Liver (tissue), 3 donors: Measurements from ENCODE around the gene CACNA1C.

Experiments
- TF ChIP-seq, protein P1 (sequence below): IDR thresholded peaks from 2 replicates; pipeline ENCODE4 v1.6.1; 2016; ENCODE audit warnings: antibody characterized with exemption, mild to moderate bottlenecking
- TF ChIP-seq, protein P2 (sequence below): fragments of 150-350 bp; IDR thresholded peaks from 2 replicates; pipeline ENCODE4 v1.5.1; 2017; ENCODE audit warnings: improper control_type of control experiment, low read depth, low read length; ENCODE audit not compliant: missing input control
- TF ChIP-seq, protein P3 (sequence below): IDR thresholded peaks from 2 replicates; pipeline ENCODE4 v1.6.1; 2016; ENCODE audit warnings: antibody characterized with exemption
- donor health status: healthy.
- donor health status: healthy.

DNA sequence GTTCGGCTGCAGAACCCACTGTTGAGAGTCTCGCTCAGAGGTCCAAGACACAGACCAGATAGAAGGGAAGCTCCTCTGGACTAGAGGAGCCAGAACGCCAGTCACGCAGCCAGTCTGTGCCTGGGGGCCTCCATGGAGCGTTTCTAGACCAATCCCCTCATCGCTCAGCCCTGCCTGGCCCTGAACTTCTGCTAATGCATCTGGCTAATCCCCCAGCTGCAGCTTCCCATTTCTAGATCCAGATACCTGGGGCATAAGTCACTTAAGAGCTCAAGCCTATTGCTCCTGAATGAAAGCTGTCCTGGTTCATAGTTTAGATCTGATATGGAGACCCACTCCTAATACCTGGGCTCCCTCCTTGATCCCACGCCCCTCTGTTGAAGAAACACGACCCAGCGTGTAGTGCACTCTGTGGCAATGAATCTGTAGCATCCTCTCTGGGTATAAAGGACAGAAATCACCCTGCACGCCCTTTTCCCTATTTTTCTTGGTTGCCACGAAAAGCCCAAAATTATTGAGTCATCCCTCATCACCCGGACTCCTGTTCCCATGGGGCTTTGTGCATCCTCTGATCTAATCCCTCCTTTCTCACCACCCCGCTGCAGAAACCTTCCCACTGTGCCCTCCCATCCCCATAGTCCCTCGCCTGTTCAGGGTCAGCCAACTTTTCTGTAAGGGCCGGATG, 400.4 kb downstream of the CACNA1C start:
- TF ChIP-seq, protein P1, sequence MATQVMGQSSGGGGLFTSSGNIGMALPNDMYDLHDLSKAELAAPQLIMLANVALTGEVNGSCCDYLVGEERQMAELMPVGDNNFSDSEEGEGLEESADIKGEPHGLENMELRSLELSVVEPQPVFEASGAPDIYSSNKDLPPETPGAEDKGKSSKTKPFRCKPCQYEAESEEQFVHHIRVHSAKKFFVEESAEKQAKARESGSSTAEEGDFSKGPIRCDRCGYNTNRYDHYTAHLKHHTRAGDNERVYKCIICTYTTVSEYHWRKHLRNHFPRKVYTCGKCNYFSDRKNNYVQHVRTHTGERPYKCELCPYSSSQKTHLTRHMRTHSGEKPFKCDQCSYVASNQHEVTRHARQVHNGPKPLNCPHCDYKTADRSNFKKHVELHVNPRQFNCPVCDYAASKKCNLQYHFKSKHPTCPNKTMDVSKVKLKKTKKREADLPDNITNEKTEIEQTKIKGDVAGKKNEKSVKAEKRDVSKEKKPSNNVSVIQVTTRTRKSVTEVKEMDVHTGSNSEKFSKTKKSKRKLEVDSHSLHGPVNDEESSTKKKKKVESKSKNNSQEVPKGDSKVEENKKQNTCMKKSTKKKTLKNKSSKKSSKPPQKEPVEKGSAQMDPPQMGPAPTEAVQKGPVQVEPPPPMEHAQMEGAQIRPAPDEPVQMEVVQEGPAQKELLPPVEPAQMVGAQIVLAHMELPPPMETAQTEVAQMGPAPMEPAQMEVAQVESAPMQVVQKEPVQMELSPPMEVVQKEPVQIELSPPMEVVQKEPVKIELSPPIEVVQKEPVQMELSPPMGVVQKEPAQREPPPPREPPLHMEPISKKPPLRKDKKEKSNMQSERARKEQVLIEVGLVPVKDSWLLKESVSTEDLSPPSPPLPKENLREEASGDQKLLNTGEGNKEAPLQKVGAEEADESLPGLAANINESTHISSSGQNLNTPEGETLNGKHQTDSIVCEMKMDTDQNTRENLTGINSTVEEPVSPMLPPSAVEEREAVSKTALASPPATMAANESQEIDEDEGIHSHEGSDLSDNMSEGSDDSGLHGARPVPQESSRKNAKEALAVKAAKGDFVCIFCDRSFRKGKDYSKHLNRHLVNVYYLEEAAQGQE: no peak
- TF ChIP-seq, protein P2, sequence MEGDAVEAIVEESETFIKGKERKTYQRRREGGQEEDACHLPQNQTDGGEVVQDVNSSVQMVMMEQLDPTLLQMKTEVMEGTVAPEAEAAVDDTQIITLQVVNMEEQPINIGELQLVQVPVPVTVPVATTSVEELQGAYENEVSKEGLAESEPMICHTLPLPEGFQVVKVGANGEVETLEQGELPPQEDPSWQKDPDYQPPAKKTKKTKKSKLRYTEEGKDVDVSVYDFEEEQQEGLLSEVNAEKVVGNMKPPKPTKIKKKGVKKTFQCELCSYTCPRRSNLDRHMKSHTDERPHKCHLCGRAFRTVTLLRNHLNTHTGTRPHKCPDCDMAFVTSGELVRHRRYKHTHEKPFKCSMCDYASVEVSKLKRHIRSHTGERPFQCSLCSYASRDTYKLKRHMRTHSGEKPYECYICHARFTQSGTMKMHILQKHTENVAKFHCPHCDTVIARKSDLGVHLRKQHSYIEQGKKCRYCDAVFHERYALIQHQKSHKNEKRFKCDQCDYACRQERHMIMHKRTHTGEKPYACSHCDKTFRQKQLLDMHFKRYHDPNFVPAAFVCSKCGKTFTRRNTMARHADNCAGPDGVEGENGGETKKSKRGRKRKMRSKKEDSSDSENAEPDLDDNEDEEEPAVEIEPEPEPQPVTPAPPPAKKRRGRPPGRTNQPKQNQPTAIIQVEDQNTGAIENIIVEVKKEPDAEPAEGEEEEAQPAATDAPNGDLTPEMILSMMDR: no peak
- TF ChIP-seq, protein P3, sequence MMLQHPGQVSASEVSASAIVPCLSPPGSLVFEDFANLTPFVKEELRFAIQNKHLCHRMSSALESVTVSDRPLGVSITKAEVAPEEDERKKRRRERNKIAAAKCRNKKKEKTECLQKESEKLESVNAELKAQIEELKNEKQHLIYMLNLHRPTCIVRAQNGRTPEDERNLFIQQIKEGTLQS: no peak
